ENCODE results near the gene SMG6. TPM values are rescaled to one million over a fixed set of nuclear protein-coding genes. Genes with fewer than 3 reads are reported as not detected.

Gene SMG6
- total and polyA plus RNA-seq, 2 of the 13 experiments (the other 11 are each of a cell fraction or from before 2014, with no cell fraction given) = 4.6 to 14.6 TPM

GRCh38 chr17:2262135-2262587 lies 41.4 kb downstream of the SMG6 start (continued):
- TF ChIP-seq CAMTA2 (CRISPR knock-in tag; IDR thresholded peaks at IDR 0.05; ENCODE audit: borderline replicate concordance) = no peak
- TF ChIP-seq, protein P1, sequence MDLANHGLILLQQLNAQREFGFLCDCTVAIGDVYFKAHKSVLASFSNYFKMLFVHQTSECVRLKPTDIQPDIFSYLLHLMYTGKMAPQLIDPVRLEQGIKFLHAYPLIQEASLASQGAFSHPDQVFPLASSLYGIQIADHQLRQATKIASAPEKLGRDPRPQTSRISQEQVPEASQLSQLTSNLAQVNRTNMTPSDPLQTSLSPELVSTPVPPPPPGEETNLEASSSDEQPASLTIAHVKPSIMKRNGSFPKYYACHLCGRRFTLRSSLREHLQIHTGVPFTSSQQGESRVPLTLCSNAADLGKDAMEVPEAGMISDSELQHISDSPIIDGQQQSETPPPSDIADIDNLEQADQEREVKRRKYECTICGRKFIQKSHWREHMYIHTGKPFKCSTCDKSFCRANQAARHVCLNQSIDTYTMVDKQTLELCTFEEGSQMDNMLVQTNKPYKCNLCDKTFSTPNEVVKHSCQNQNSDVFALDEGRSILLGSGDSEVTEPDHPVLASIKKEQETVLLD (CRISPR knock-in tag; IDR thresholded peaks at IDR 0.05; ENCODE audit: low read depth) = no peak
- TF ChIP-seq ARNT (IDR thresholded peaks at IDR 0.05) = no peak
- TF ChIP-seq ONECUT2 (CRISPR knock-in tag; IDR thresholded peaks at IDR 0.05) = no peak

DNA sequence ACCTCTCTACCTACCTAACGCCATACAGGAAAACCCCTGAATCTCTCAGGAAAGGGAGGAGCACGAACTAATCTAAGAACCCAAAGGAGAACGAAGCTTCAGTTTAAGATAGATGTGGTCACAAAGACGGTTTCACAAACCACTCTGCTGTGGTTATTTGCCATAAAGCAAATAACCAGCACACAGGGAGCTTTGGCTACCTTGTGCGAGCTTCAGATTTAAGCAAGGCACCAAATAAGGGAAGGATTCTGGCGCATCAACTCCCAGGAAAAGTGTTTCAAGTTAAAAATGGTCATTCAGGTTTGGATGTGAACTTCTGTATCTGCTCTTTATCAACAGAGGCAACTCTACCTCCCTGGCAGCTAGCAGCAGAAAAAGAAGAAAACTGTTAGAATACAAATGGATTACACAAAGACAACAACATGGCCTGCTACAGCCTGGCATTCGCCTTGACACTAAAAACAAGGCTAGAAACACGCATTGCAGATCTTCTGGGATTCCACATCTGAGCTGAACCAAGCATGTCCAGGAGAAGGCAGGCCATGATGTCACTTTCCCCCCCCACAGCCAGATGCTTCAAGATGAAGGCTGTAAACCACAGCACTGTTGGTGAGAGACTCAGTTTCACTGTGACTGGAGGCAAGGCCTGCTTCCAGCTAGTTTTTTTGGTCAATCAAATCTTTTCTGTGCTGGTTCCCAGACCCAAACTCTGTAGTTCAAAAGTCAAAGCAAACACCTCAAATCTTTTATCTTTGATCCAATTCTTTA lies 43.6 kb downstream of the SMG6 start:
- H3K27me3 ChIP-seq (ENCODE audit: control insufficient read depth in 1 of 2, insufficient read depth in 2 of 2, low read length in 2 of 2) = no peaks in the 10 kb centered on the region
- no TSS peak for BruUV-seq (replicated peaks)
- H3K4me2 ChIP-seq (ENCODE audit: low read depth, low read length) = no peak overlapping the region
- no peaks in the 10 kb centered on the region for H3K79me2 ChIP-seq (ENCODE audit: insufficient read depth, low read length)
- ChIA-PET CTCF (ENCODE audit: low intra/inter-chr PET ratio, low total read pairs) (no interaction called here), POLR2A (no interaction called here)
- H4K20me1 ChIP-seq (ENCODE audit: insufficient read depth, low read length) = no peaks in the 10 kb centered on the region
- WGBS (ENCODE audit: low lambda C conversion rate) = 97% methylated on average over 8 of the region's 8 CpGs
- H3K4me1 ChIP-seq (ENCODE audit: insufficient read depth, low read length) = no peaks in the 10 kb centered on the region
- no peak overlapping the region for H2AFZ ChIP-seq (ENCODE audit: low read length)
- no peak overlapping the region for H3K4me3 ChIP-seq (replicated peaks in 1 of 3; ENCODE audit: insufficient read depth in 1 of 3, low read depth in 2 of 3, low read length in 3 of 3)
- no peaks in the 10 kb centered on the region for H3K9me3 ChIP-seq (ENCODE audit: low read length)
- intact Hi-C loops (cut with micrococcal nuclease; ENCODE audit: unreplicated experiment) = no loop called here
- ATAC-seq (no peak), FAIRE-seq (no peak), DNase-seq (ENCODE audit: low spot score) (no peak)
- H3K36me3 ChIP-seq (replicated peaks in 1 of 2; ENCODE audit: control insufficient read depth in 1 of 2, insufficient read depth in 2 of 2, low read length in 2 of 2) = peaks cover 3 to 15% of the 10 kb centered on the region in 2 experiments; a peak in 2 of 5 replicates
- H3K9ac ChIP-seq (ENCODE audit: insufficient read depth, low read depth, low read length) = no peak overlapping the region
- no peak overlapping the region for H3K27ac ChIP-seq (ENCODE audit: extremely low read length, insufficient read depth, low read length)
- in situ Hi-C loops (cut with HindIII; ENCODE audit: extremely low pct_ligation_motif_present, low pct_unique_long_range_greater_than_20kb) = no loop called here
- no peak for TF ChIP-seq SYNCRIP (IDR thresholded peaks at IDR 0.05; ENCODE audit: insufficient read depth, low read depth, low read length)
- no peak for TF ChIP-seq HNF1A (IDR thresholded peaks at IDR 0.05; ENCODE audit: low read depth)
- TF ChIP-seq HNF1A (CRISPR knock-in tag; IDR thresholded peaks at IDR 0.05; ENCODE audit: borderline replicate concordance) = no peak
- TF ChIP-seq ARNTL (CRISPR knock-in tag; IDR thresholded peaks at IDR 0.05) = no peak
- no peak for TF ChIP-seq ZNF143 (CRISPR knock-in tag; IDR thresholded peaks at IDR 0.05)
- TF ChIP-seq RAD21 (CRISPR knock-in tag; IDR thresholded peaks at IDR 0.05) = no peak
- no peak for TF ChIP-seq RORA (CRISPR knock-in tag; IDR thresholded peaks at IDR 0.05)
- TF ChIP-seq, protein P2, sequence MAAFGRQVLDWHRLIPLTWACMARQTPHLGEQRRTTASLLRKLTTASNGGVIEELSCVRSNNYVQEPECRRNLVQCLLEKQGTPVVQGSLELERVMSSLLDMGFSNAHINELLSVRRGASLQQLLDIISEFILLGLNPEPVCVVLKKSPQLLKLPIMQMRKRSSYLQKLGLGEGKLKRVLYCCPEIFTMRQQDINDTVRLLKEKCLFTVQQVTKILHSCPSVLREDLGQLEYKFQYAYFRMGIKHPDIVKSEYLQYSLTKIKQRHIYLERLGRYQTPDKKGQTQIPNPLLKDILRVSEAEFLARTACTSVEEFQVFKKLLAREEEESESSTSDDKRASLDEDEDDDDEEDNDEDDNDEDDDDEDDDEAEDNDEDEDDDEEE (CRISPR knock-in tag; IDR thresholded peaks at IDR 0.05) = no peak
- TF ChIP-seq FOSL1 (CRISPR knock-in tag; IDR thresholded peaks at IDR 0.05; ENCODE audit: borderline replicate concordance) = no peak
- TF ChIP-seq ZNF878 (CRISPR knock-in tag; IDR thresholded peaks at IDR 0.05) = no peak
- no peak for TF ChIP-seq IKZF4 (CRISPR knock-in tag; IDR thresholded peaks at IDR 0.05; ENCODE audit: borderline replicate concordance, low read depth, not compliant biosample characterization)

All from HepG2 (cell line).